CD14-positive monocyte (primary cell): ENCODE results near the gene MTSS2. TPM values are rescaled to one million over a fixed set of nuclear protein-coding genes. Genes with fewer than 3 reads are reported as not detected.

ENCODE experiments used
- DNase-seq, 3 donors: peaks; one replicate each; pipeline ENCODE4 v3.0.0-alpha.2; 2011 to 2022
- H2AFZ ChIP-seq: 2 replicates; pipeline ENCODE4 v1.6.0; 2012; ENCODE audit warnings: mild to moderate bottlenecking, low read depth, low read length, inconsistent platforms; ENCODE audit not compliant: insufficient read depth, poor library complexity, severe bottlenecking
- H3K27ac ChIP-seq, 2 donors: 1 replicate in 1 of 2; 2 replicates in 1 of 2; pipeline ENCODE4 v1.5.1; 2012 to 2013; ENCODE audit warnings: low read length in 2 of 2, control low read depth in 1 of 2, inconsistent platforms in 1 of 2, low read depth in 1 of 2, mild to moderate bottlenecking in 1 of 2
- H3K27me3 ChIP-seq, 2 donors: one replicate each; pipeline versions ENCODE4 v1.6.0 to v1.6.1; 2011 to 2013; ENCODE audit warnings: low read length in 2 of 2; ENCODE audit not compliant: control insufficient read depth in 2 of 2, insufficient read depth in 2 of 2
- H3K36me3 ChIP-seq, 2 donors: replicated peaks in 1 of 2; 1 replicate in 1 of 2; 2 replicates in 1 of 2; pipeline versions ENCODE4 v1.5.1 to v1.6.1; 2012 to 2013; ENCODE audit warnings: low read length in 2 of 2, control low read depth in 1 of 2, inconsistent platforms in 1 of 2, mild to moderate bottlenecking in 1 of 2; ENCODE audit not compliant: insufficient read depth in 2 of 2, control insufficient read depth in 1 of 2
- H3K4me1 ChIP-seq, 2 donors: 1 replicate in 1 of 2; 2 replicates in 1 of 2; pipeline versions ENCODE4 v1.5.1 to v1.6.1; 2012 to 2013; ENCODE audit warnings: low read length in 2 of 2, control low read depth in 1 of 2, inconsistent platforms in 1 of 2, mild to moderate bottlenecking in 1 of 2, moderate library complexity in 1 of 2; ENCODE audit not compliant: insufficient read depth in 2 of 2, control insufficient read depth in 1 of 2
- H3K4me2 ChIP-seq: replicated peaks from 2 replicates; pipeline ENCODE3; 2012; ENCODE audit warnings: low read length, moderate library complexity, mild to moderate bottlenecking; ENCODE audit not compliant: poor library complexity, severe bottlenecking; ENCODE audit errors: extremely low read depth
- H3K4me3 ChIP-seq, 3 experiments: fragments of 200-600 bp in 1 of 3; sonication (generic) in 1 of 3; replicated peaks in 1 of 3; 1 replicate in 2 of 3; 2 replicates in 1 of 3; pipeline ENCODE4 v1.5.1; 2011 to 2013; ENCODE audit warnings: low read length in 3 of 3, mild to moderate bottlenecking in 3 of 3, control low read depth in 2 of 3, low read depth in 2 of 3, inconsistent platforms in 1 of 3, moderate library complexity in 1 of 3
- H3K79me2 ChIP-seq: 2 replicates; pipeline ENCODE4 v1.6.0; 2012; ENCODE audit warnings: mild to moderate bottlenecking, control low read depth, inconsistent platforms, low read length, moderate library complexity; ENCODE audit not compliant: insufficient read depth
- H3K9ac ChIP-seq: 2 replicates; pipeline ENCODE4 v1.6.0; 2017; ENCODE audit warnings: low read length, mild to moderate bottlenecking; ENCODE audit not compliant: insufficient read depth, poor library complexity, severe bottlenecking
- H3K9me3 ChIP-seq, 2 donors: replicated peaks in 1 of 2; 1 replicate in 1 of 2; 2 replicates in 1 of 2; pipeline versions ENCODE4 v1.5.1 to v1.6.1; 2012 to 2013; ENCODE audit warnings: low read length in 2 of 2, control low read depth in 1 of 2; ENCODE audit not compliant: control insufficient read depth in 1 of 2, insufficient read depth in 1 of 2
- H4K20me1 ChIP-seq: 2 replicates; pipeline ENCODE4 v1.6.0; 2012; ENCODE audit warnings: mild to moderate bottlenecking, low read length, control low read depth, moderate library complexity; ENCODE audit not compliant: insufficient read depth
- H3K27ac Mint-ChIP-seq, 7 donors: one replicate each; pipeline ENCODE4 v1.8.0; 2020; ENCODE audit warnings: mild to moderate bottlenecking in 7 of 7, mixed read lengths in 7 of 7, moderate library complexity in 6 of 7, inconsistent platforms in 2 of 7
- H3K27me3 Mint-ChIP-seq, 3 donors: one replicate each; pipeline ENCODE4 v1.8.0; 2021 to 2022; ENCODE audit warnings: low read depth in 3 of 3, mild to moderate bottlenecking in 3 of 3, mixed read lengths in 3 of 3, moderate library complexity in 3 of 3, inconsistent platforms in 1 of 3
- H3K36me3 Mint-ChIP-seq, 2 donors: one replicate each; pipeline ENCODE4 v1.8.0; 2020; ENCODE audit warnings: mixed read lengths in 2 of 2, inconsistent platforms in 1 of 2, mild to moderate bottlenecking in 1 of 2
- H3K4me1 Mint-ChIP-seq: one replicate; pipeline ENCODE4 v1.8.0; 2020; ENCODE audit warnings: mild to moderate bottlenecking, mixed read lengths
- H3K4me3 Mint-ChIP-seq, 2 donors: one replicate each; pipeline ENCODE4 v1.8.0; 2020; ENCODE audit warnings: mild to moderate bottlenecking in 2 of 2, mixed read lengths in 2 of 2, moderate library complexity in 1 of 2
- H3K9me3 Mint-ChIP-seq, 7 donors: one replicate each; pipeline ENCODE4 v1.8.0; 2020 to 2022; ENCODE audit warnings: mixed read lengths in 7 of 7, mild to moderate bottlenecking in 6 of 7, moderate library complexity in 6 of 7, inconsistent platforms in 2 of 7
- WGBS: methylation state at CpG from one replicate; pipeline ENCODE4 v1.1.5; 2013; ENCODE audit warnings: missing lambda C conversion rate; ENCODE audit not compliant: insufficient coverage; 5-methylcytosine and 5-hydroxymethylcytosine counted together
- intact Hi-C, 2 donors: fragments of 100-400 bp; cut with micrococcal nuclease; formaldehyde crosslinking; loops; one replicate each; pipeline versions ENCODE4 v1.15.0 to v1.15.1; 2023
- polyA plus RNA-seq, 3 donors: library from polyadenylated mRNA; depleted of rRNA in 1 of 3; unstranded in 2 of 3; stranded (reverse) in 1 of 3; fragments of 300-500 nt in 2 of 3; fragments of >200 nt in 1 of 3; fragmentation: Illumina TruSeq in 2 of 3; gene quantifications; 1 replicate in 2 of 3; 2 replicates in 1 of 3; pipeline ENCODE4 v1.2.3, GENCODE V29; 2012 to 2021
- TF ChIP-seq, protein P1 (sequence below): fragments of 200-600 bp; IDR thresholded peaks from one replicate; pipeline ENCODE4 v1.8.0; 2022; ENCODE audit warnings: antibody characterized with exemption, mild to moderate bottlenecking

The MTSS2 gene
- polyA plus RNA-seq, 3 donors, result 1.5 TPM; not detected in 2

DNA sequence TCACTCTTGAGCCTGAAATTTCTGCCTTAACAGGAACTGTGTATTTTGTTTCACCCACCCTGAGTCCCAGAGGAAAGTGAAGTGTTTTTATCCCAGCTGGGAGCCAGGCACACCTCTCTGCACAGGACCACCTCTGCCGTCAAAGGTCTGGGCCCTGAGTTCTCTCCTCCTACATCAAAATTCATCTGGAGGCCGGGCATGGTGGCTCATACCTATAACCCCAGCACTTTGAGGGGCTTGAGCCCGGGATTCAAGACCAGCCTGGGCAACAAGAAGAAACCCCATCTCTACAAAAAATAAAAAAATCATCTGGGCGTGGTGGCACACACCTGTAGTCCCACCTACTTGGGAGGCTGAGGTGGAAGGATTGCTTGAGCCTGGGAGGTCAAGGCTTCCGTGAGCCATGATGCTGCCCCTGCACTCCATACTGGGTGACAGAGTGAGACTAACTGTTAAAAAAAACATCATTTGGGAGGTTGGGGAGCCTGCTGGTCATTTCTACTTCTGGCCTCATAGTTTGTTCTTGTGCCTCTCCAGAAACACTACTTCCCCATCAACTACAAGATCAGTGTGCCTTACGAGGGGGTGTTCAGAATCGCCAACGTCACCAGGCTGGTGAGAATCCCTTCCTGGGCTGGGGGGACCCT, 29.7 kb downstream of the MTSS2 start:
- Histone ChIP-seq H3K9ac (no peak overlapping the region), H3K9me3 (no peaks in the 10 kb centered on the region), H2AFZ (no peak overlapping the region), H3K4me2 (no peak overlapping the region), H4K20me1 (no peaks in the 10 kb centered on the region), H3K27ac (no peak overlapping the region), H3K36me3 (no peaks in the 10 kb centered on the region), H3K4me3 (no peak overlapping the region), H3K27me3 (no peaks in the 10 kb centered on the region), H3K79me2 (no peaks in the 10 kb centered on the region), H3K4me1 (peaks cover 4% of the 10 kb centered on the region in 2 donors)
- no peaks in the 10 kb centered on the region for H3K9me3 Mint-ChIP-seq
- no peak for DNase-seq
- peaks cover 8% of the 10 kb centered on the region for H3K4me1 Mint-ChIP-seq
- 71% methylated on average over 5 of the region's 8 CpGs for WGBS
- H3K27ac Mint-ChIP-seq, result no peak overlapping the region
- intact Hi-C loops, result loop anchor here in 1 of 2 donors (10.0 kb wide), 2 partner anchors 151 to 491 kb away; no protein-coding TSS in a partner anchor
- H3K27me3 Mint-ChIP-seq, result peaks cover 2 to 5% (median 3%) of the 10 kb centered on the region in 3 donors
- TF ChIP-seq, protein P1, sequence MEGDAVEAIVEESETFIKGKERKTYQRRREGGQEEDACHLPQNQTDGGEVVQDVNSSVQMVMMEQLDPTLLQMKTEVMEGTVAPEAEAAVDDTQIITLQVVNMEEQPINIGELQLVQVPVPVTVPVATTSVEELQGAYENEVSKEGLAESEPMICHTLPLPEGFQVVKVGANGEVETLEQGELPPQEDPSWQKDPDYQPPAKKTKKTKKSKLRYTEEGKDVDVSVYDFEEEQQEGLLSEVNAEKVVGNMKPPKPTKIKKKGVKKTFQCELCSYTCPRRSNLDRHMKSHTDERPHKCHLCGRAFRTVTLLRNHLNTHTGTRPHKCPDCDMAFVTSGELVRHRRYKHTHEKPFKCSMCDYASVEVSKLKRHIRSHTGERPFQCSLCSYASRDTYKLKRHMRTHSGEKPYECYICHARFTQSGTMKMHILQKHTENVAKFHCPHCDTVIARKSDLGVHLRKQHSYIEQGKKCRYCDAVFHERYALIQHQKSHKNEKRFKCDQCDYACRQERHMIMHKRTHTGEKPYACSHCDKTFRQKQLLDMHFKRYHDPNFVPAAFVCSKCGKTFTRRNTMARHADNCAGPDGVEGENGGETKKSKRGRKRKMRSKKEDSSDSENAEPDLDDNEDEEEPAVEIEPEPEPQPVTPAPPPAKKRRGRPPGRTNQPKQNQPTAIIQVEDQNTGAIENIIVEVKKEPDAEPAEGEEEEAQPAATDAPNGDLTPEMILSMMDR, result no peak
- H3K36me3 Mint-ChIP-seq, result no peaks in the 10 kb centered on the region
- no peak overlapping the region for H3K4me3 Mint-ChIP-seq

DNA sequence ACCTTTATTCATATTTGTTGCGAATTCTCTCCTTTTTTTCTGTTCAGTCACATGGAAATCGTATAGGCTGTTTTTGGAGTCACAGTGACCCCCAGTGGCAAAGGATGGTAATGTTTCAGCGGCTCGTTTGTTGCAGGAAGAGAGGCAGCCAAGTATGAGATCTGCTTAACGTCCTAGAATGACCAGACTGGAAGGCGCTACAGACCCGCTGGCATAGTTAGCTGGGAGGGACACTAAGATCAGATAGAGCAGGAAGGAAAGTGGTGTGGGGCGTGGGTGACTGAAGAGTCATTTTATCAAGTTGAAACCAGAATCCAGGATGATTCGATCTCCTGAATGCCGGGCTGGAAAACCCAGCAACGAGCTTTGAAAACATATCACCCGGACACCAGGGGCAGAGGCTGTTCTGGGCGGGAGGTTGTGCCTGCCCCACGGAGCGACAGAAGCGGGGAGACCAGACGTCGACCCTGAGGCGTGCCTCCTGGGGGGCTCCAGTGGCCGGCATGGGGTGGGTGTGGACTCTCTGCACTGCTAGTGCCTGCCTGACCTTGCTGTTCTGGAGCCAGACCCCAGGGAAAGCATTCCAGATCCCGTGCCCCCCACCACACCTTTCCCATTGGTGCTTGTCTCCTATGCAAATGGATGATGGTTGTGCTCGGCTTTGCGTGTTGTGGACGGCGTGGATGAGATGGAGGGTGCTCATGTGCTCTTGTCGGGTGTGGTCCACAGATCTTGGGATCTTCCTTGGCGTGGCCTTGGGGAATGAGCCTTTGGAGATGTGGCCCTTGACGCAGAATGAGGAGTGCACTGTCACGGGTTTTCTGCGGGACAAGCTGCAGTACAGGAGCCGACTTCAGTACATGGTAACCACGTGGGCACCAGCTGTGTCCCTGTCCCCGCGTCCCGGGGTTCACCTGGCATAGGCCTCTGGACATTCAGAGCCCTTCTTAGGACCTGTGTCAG, 31.8 kb downstream of the MTSS2 start:
- Histone ChIP-seq H3K79me2 (no peaks in the 10 kb centered on the region), H3K4me1 (peaks cover 4% of the 10 kb centered on the region in 2 donors), H3K9me3 (no peaks in the 10 kb centered on the region), H3K27me3 (no peaks in the 10 kb centered on the region), H3K4me2 (peak overlapping the region; percentile 33), H3K9ac (peak overlapping the region; percentile 6), H3K4me3 (no peak overlapping the region), H2AFZ (peak overlapping the region; percentile 61), H4K20me1 (no peaks in the 10 kb centered on the region), H3K27ac (no peak overlapping the region), H3K36me3 (no peaks in the 10 kb centered on the region)
- WGBS, result 57% methylated on average over 26 of the region's 35 CpGs
- Mint-ChIP-seq H3K9me3 (no peaks in the 10 kb centered on the region), H3K27me3 (peaks cover 4 to 7% (median 5%) of the 10 kb centered on the region in 3 donors), H3K4me3 (peak overlapping the region; percentile 40 to 81), H3K4me1 (peaks cover 8% of the 10 kb centered on the region), H3K27ac (peak overlapping the region in 2 of 7 donors; percentile 0 to 82), H3K36me3 (no peaks in the 10 kb centered on the region)
- peak; percentile 49 to 54 (median 50) for DNase-seq
- TF ChIP-seq, protein P1, result peak; percentile 86
- intact Hi-C loops, result loop anchor here in 1 of 2 donors (10.0 kb wide), 2 partner anchors 149 to 489 kb away; no protein-coding TSS in a partner anchor
